A673 (cell line): ENCODE measurements around the gene ADK. TPM values are rescaled to one million over a fixed set of nuclear protein-coding genes. Genes with fewer than 3 reads are reported as not detected.

Source experiments
- BruUV-seq: library from RNA; stranded (reverse); fragments of 400-500 nt; replicated peaks from 2 replicates; lab custom pipeline; 2021; lab: Mats Ljungman, UMichigan
- CTCF ChIA-PET: fragments of 300-600 bp; sonication (Branson Sonifier 250); formaldehyde crosslinking; loops from one replicate; lab custom pipeline; 2022; ENCODE audit warnings: antibody characterized with exemption; lab: Charles Lee
- POLR2A ChIA-PET: fragments of 300-600 bp; sonication (Branson Sonifier 250); formaldehyde crosslinking; loops from one replicate; lab custom pipeline; 2022; ENCODE audit warnings: antibody characterized with exemption; ENCODE audit not compliant: low non-redundant PET; lab: Charles Lee
- DNase-seq: peaks from one replicate; pipeline ENCODE4 v3.0.0-alpha.2; 2015; ENCODE audit warnings: low spot score
- H3K27ac ChIP-seq: fragments of 200-600 bp; sonication (generic); 2 replicates; pipeline ENCODE4 v1.5.1; 2016; ENCODE audit warnings: mixed run types, low read depth, mild to moderate bottlenecking, mixed read lengths, antibody characterized with exemption, low read length; ENCODE audit not compliant: poor library complexity, severe bottlenecking
- H3K27me3 ChIP-seq: fragments of 200-600 bp; sonication (generic); replicated peaks from 2 replicates; pipeline ENCODE4 v1.6.1; 2017; ENCODE audit warnings: mixed run types, low read depth, mild to moderate bottlenecking, mixed read lengths, antibody characterized with exemption, low read length; ENCODE audit not compliant: insufficient read depth, poor library complexity
- H3K36me3 ChIP-seq: fragments of 200-600 bp; sonication (generic); 2 replicates; pipeline ENCODE4 v1.6.1; 2016; ENCODE audit warnings: mixed run types, mild to moderate bottlenecking, mixed read lengths, antibody characterized with exemption, low read length; ENCODE audit not compliant: insufficient read depth, poor library complexity, severe bottlenecking
- H3K4me1 ChIP-seq: fragments of 200-600 bp; sonication (generic); 2 replicates; pipeline ENCODE4 v1.6.1; 2017; ENCODE audit warnings: mixed run types, mild to moderate bottlenecking, mixed read lengths, antibody characterized with exemption, low read length; ENCODE audit not compliant: insufficient read depth, poor library complexity, severe bottlenecking
- H3K4me3 ChIP-seq: fragments of 200-600 bp; sonication (generic); 2 replicates; pipeline ENCODE4 v1.5.1; 2016; ENCODE audit warnings: low read depth, mixed run types, mild to moderate bottlenecking, mixed read lengths, low read length; ENCODE audit not compliant: poor library complexity, severe bottlenecking
- H3K9me3 ChIP-seq: fragments of 200-600 bp; sonication (generic); 2 replicates; pipeline ENCODE4 v1.6.1; 2016; ENCODE audit warnings: mixed run types, low read depth, mild to moderate bottlenecking, mixed read lengths, antibody characterized with exemption, low read length; ENCODE audit not compliant: poor library complexity, severe bottlenecking
- EZH2 ChIP-seq: fragments of 200-600 bp; sonication (generic); IDR thresholded peaks from 2 replicates; pipeline ENCODE4 v1.6.1; 2017; ENCODE audit warnings: borderline replicate concordance, low read depth, mild to moderate bottlenecking, mixed read lengths, antibody characterized with exemption, low read length; ENCODE audit not compliant: poor library complexity, severe bottlenecking
- intact Hi-C: fragments of 100-400 bp; cut with micrococcal nuclease; formaldehyde crosslinking; loops from one replicate; pipeline ENCODE4 v1.10.0; 2022; ENCODE audit not compliant: unreplicated experiment
- total RNA-seq: library from RNA; stranded (reverse); gene quantifications from 2 replicates; pipeline ENCODE4 v1.2.3, GENCODE V29; 2021
- TF ChIP-seq, protein P1 (sequence below): fragments of 300-800, 200-600 bp; sonication (generic); conservative IDR thresholded peaks from 2 replicates; pipeline ENCODE4 v1.5.1; 2017; ENCODE audit warnings: low read depth, mild to moderate bottlenecking, antibody characterized with exemption, low read length, moderate library complexity, mixed read lengths

Gene ADK
- total RNA-seq, 1 experiment from 2014 or later: 49.0 TPM

DNA sequence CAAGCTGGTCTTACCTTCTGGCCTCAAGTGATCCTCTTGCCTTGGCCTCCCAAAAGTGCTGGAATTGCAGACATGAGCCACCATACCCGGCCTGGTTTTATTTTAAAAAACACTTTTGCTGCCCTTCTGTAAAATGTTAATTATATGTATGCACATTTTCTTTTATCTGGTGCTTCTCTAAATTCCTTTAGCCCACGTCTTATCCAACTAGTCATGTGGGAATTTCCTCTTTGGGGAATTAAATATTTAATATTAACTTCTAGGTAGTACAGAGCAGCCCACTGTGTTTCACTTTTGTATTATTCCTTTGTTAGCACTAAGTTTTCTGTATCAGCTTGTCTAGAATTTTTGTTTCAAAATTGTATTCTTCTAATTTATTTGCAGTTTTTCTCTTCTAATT lies 493.7 kb downstream of the ADK start:
- H3K36me3 ChIP-seq: no peaks in the 10 kb centered on the region
- no peaks in the 10 kb centered on the region for H3K27me3 ChIP-seq
- no peak overlapping the region for H3K4me3 ChIP-seq
- POLR2A ChIA-PET: no interaction called here
- CTCF ChIA-PET: no interaction called here
- intact Hi-C loops: no loop called here
- TF ChIP-seq, protein P1, sequence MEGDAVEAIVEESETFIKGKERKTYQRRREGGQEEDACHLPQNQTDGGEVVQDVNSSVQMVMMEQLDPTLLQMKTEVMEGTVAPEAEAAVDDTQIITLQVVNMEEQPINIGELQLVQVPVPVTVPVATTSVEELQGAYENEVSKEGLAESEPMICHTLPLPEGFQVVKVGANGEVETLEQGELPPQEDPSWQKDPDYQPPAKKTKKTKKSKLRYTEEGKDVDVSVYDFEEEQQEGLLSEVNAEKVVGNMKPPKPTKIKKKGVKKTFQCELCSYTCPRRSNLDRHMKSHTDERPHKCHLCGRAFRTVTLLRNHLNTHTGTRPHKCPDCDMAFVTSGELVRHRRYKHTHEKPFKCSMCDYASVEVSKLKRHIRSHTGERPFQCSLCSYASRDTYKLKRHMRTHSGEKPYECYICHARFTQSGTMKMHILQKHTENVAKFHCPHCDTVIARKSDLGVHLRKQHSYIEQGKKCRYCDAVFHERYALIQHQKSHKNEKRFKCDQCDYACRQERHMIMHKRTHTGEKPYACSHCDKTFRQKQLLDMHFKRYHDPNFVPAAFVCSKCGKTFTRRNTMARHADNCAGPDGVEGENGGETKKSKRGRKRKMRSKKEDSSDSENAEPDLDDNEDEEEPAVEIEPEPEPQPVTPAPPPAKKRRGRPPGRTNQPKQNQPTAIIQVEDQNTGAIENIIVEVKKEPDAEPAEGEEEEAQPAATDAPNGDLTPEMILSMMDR: no peak
- no peak for TF ChIP-seq EZH2
- no TSS peak for BruUV-seq
- H3K4me1 ChIP-seq: peaks cover 5% of the 10 kb centered on the region
- H3K27ac ChIP-seq: no peak overlapping the region
- peaks cover 8% of the 10 kb centered on the region for H3K9me3 ChIP-seq
- DNase-seq: no peak

DNA sequence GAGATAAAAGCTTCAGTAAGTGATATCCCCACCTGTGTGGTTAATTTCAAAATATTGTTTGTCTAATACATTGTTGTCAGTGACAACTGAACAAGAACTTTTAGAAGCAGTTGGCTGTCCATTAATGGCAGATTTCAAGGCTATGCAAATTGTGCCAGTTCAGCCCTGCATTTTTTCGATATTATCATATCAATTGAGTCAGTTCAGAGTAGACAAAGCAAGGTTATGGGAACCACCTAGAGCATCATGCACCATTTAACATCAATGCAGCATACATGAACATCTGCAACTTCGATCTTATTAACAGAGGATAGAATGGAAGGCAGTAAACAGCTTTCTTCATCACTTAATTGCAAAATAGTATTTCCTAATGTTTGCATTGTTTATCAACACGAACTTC lies 494.7 kb downstream of the ADK start:
- no TSS peak for BruUV-seq
- no peak for DNase-seq
- Histone ChIP-seq H3K9me3 (peaks cover 8% of the 10 kb centered on the region), H3K4me1 (peaks cover 5% of the 10 kb centered on the region), H3K4me3 (no peak overlapping the region), H3K27ac (no peak overlapping the region), H3K27me3 (no peaks in the 10 kb centered on the region), H3K36me3 (no peaks in the 10 kb centered on the region)
- intact Hi-C loops: no loop called here
- ChIA-PET CTCF (no interaction called here), POLR2A (no interaction called here)
- TF ChIP-seq EZH2: no peak
- TF ChIP-seq, protein P1: no peak

DNA sequence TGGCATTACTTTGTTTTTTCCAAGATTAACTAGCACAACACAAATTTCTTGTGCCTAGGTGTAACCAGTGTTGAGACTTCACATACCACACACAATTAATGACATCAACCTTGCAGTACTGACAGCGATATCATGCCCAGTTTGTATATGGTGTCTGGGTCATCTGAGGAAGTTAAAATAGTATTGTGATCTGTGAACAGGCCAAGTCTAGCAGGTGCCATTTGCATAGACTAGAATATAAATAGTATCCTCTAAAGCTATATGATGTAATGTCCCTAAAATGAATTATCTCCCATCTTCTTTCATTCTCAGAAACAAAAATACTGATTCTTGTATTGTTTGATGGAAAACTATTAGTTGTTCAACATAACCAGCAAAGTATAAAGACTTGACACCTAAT lies 499.6 kb downstream of the ADK start:
- Histone ChIP-seq H3K27ac (no peak overlapping the region), H3K36me3 (no peaks in the 10 kb centered on the region), H3K9me3 (no peaks in the 10 kb centered on the region), H3K4me3 (no peak overlapping the region), H3K27me3 (no peaks in the 10 kb centered on the region), H3K4me1 (no peaks in the 10 kb centered on the region)
- ChIA-PET CTCF (no interaction called here), POLR2A (no interaction called here)
- intact Hi-C loops: no loop called here
- TF ChIP-seq, protein P1: no peak
- TF ChIP-seq EZH2: no peak
- no TSS peak for BruUV-seq
- DNase-seq: no peak
